Measurements from ENCODE around the gene MEIOSIN.
A peak's percentile ranks its signal among the peaks of the same experiment; 100 is the strongest.
"Not testable (repeated sequence)": the region's sequence is repeated elsewhere in the genome, so short reads cannot be mapped to it uniquely, and the experiment has no call there.

Gene MEIOSIN

DNA sequence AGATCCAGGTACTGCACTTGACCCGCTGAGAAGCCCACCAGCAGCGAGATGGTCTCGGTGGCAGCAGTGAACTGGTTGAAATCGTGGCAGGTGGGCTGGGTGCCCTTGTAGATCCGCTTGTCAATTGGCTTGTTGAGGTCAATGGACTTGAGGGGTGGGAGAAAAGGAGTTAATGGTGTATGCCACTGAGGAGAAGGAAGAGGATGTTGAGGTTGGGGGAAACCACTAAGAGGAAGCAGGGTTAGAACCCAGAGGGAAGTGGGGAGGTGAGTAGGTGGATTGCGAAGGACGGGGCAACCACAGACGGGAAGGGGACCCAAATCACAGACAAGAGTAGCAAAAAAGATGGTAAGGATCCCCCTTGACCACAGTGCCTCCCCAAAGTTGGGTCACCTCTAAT, 57.7 kb downstream of the MEIOSIN start:
- peak overlapping the region; percentile 93 for H3K4me3 ChIP-seq (ENCODE audit: low read depth, low read length)
- TF ChIP-seq, protein P1, sequence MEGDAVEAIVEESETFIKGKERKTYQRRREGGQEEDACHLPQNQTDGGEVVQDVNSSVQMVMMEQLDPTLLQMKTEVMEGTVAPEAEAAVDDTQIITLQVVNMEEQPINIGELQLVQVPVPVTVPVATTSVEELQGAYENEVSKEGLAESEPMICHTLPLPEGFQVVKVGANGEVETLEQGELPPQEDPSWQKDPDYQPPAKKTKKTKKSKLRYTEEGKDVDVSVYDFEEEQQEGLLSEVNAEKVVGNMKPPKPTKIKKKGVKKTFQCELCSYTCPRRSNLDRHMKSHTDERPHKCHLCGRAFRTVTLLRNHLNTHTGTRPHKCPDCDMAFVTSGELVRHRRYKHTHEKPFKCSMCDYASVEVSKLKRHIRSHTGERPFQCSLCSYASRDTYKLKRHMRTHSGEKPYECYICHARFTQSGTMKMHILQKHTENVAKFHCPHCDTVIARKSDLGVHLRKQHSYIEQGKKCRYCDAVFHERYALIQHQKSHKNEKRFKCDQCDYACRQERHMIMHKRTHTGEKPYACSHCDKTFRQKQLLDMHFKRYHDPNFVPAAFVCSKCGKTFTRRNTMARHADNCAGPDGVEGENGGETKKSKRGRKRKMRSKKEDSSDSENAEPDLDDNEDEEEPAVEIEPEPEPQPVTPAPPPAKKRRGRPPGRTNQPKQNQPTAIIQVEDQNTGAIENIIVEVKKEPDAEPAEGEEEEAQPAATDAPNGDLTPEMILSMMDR (IDR thresholded peaks at IDR 0.05; ENCODE audit: low read depth, low read length), result no peak

DNA sequence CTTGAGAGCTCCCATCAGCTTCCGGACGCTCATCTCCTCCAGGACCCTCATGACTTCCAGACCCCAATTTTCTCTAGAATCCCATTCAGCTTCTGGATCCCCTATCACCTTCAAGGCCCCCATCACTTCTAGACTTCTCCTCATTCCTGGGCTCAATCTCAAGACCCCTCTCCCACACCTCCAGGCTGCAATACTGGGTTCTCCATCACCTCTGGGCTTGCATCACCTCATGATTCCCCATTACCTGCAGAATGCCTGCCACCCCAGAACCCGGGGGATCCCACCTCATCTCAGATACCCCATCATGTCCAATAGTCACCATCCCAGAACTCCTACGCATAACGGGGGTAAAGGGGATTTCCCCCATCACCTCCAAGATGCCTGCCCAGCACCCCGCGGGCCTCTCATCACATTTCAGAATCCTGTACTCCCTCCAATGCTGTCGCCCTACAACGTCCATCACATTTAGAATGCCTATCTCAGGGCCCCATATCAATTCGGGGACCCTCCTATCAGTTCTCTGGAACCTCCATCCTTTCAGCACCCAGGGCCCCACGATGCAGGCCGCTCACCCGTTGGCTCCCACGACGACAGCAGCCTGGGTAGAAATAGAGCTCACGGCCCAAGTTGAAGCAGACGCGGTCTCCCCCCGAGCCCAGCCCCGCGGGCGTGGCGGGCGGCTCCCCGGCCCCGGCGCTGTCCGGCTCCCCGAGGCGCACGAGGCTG, 58.7 kb downstream of the MEIOSIN start:
- TF ChIP-seq, protein P1 (IDR thresholded peaks at IDR 0.05; ENCODE audit: low read depth, low read length), result no peak
- H3K4me3 ChIP-seq (ENCODE audit: low read depth, low read length), result peak overlapping the region; percentile 93

DNA sequence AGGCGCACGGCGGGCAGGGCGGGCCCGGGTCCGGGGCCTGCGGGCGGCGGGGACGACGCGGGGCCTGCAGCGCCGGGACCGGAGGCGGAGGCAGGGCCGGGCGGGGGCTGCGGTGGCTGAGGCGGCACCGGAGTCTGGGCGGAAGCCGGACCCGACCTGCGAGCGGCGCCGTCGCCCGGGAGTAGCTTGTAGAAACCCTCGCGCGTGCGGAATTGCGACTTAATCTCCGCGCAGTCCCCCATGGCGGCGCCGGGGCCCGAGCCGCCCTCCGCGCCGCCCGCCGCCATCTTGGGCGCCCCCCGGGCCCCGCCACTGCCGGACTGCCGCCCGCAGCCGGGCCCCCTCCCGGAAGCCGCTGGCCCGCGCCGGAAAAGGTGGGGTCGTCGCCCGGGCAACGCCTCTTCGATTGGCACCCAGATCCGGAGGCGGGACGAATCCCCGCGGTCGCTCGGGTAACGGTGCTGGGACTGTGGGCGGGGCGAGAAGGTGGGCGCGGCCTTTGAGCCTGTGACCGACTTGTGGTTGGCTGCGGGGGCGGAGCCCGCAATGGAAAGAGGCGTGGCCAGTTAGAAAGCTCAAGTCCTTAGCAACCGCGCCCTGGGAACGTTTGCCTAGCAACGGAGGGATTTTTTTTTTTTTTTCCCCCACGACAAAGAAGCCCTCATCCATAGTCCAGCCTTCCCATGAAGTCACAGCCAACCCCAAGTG, 59.4 kb downstream of the MEIOSIN start, which contains the start of gene DMWD:
Gene DMWD, minus strand, starts transcription at position 376 of the 708 bp plus-strand sequence. Its CDS starts 89 bp downstream, at position 287.
- H3K4me3 ChIP-seq (ENCODE audit: low read depth, low read length), result peak within 1 kb of the TSS; percentile 93
- TF ChIP-seq, protein P1 (IDR thresholded peaks at IDR 0.05; ENCODE audit: low read depth, low read length), result no peak

DNA sequence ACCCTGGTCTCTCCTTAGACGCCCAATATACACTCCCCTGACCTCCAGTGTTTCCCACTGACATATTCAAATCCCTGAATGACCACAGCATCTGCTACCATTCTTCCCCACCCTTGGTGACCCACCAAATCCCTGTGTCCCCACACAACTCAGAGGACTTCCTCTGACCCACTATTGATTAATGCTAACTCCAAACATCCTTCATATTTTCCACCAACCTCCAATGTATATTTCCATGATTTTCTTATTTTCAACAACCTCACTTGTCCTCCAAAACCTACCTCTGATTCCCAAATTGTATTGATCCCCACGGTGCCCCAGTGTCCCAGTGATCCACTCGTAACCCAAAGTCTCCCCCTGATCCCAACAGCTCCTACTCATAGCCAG, 59.9 kb downstream of the MEIOSIN start:
- no peak overlapping the region for H3K4me3 ChIP-seq (ENCODE audit: low read depth, low read length)
- TF ChIP-seq, protein P1 (IDR thresholded peaks at IDR 0.05; ENCODE audit: low read depth, low read length), result no peak

DNA sequence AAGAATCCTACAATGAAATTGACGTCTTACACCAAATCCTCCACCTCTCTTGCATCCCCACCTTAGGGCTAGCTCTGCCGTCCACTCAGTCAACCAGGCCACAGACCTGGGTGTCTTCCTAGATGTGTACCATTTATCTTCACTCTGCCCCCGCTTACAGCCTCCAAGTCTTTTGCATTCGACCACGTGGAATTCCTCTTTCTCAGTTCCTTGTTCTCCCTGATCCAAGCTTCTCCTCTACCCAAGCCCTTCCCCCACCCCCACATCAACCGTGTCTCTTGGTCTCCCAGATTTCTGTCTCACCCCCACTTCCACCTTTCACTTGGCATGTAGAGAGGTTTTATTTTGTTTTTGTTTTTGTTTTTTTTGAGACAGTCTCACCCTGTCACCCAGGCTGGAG, 60.6 kb downstream of the MEIOSIN start:
- no peak overlapping the region for H3K4me3 ChIP-seq (ENCODE audit: low read depth, low read length)
- TF ChIP-seq, protein P1 (IDR thresholded peaks at IDR 0.05; ENCODE audit: low read depth, low read length), result no peak

DNA sequence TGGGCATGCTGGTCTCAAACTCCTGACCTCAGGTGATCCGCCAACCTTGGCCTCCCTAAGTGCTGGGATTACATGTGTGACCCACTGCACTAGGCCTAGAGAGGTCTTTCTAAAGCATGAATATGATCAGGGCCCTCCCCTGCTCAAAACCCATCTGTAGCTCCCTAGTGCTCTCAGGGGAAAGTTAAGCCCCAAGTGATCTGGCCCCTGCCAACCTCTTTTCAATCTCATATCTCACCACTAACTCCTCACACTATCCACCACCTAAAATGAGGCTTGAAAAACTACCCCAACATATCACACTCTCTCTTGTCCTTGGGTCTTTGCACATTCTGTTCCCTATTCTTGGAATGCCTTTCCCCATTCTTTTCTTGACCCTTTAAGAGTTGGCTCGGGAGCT, 61.4 kb downstream of the MEIOSIN start:
- TF ChIP-seq, protein P1 (IDR thresholded peaks at IDR 0.05; ENCODE audit: low read depth, low read length), result no peak
- no peak overlapping the region for H3K4me3 ChIP-seq (ENCODE audit: low read depth, low read length)

DNA sequence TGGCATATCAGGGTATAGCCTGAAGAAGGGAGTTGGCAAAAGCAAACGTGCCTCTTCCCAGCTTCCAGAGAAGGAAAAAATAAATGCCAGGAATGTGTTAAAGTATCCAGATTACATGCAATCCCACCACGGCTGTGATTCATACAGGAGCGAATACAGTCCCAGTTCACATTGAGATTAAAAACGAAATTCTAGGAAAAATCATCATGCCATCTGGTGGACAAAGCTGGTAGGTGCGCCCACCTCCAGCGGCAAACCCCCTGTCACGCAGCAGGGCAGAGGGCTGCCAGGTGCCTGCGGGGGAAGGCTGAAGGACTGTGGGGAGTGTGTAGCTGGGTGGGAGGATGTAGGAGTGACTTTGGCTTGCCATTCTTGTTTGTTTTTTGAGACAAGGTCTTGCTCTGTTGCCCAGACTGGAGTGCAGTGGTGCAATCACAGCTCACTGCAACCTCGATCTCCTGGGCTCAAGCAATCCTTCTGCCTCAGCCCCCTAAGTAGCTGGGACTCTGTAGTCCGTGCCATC, 65.8 kb downstream of the MEIOSIN start:
- no peak overlapping the region for H3K4me3 ChIP-seq (ENCODE audit: low read depth, low read length)
- TF ChIP-seq, protein P1 (IDR thresholded peaks at IDR 0.05; ENCODE audit: low read depth, low read length), result peak; percentile 72

DNA sequence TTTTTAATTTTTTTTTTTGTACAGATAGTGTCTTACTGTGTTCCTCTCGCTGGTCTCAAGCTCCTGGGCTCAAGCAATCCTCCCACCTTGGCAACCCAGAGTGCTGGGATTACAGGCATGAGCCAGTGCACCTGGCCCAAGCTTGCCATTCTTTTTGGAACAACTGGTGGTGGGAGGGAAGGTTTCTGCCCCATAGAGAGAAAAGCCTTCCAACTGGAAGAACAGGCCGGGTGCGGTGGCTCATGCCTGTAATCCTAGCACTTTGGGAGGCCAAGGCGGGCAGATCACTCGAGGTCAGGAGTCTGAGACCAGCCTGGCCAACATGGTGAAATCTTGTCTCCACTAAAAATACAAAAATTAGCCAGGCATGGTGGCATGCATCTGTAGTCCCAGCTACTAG, 66.3 kb downstream of the MEIOSIN start:
- not testable (repeated sequence) for H3K4me3 ChIP-seq (ENCODE audit: low read depth, low read length)

Data from WI38 (cell line).